Bronchial epithelial cell (primary cell): Measurements from ENCODE around the gene PCDHA7. TPM values are rescaled to one million over a fixed set of nuclear protein-coding genes. Genes with fewer than 3 reads are reported as not detected.
"Not testable (repeated sequence)": the region's sequence is repeated elsewhere in the genome, so short reads cannot be mapped to it uniquely, and the experiment has no call there.

Source experiments
- DNase-seq: peaks from one replicate; pipeline ENCODE4 v3.0.0-alpha.2; 2010; ENCODE audit warnings: low read depth
- FAIRE-seq: peaks from 2 replicates; lab custom pipeline; 2011; peaks lifted over from hg19 to GRCh38; lab: Jason Lieb, UNC
- H3K27me3 ChIP-seq: 2 replicates; pipeline ENCODE4 v1.5.1; 2011; ENCODE audit warnings: low read length; ENCODE audit not compliant: control insufficient read depth, insufficient read depth
- H3K36me3 ChIP-seq: 2 replicates; pipeline ENCODE4 v1.5.1; 2011; ENCODE audit warnings: low read length; ENCODE audit not compliant: control insufficient read depth, insufficient read depth
- H3K4me3 ChIP-seq: 2 replicates; pipeline ENCODE4 v1.5.1; 2011; ENCODE audit warnings: mild to moderate bottlenecking, low read depth, low read length, control low read depth
- CTCF ChIP-seq: IDR thresholded peaks from 2 replicates; pipeline ENCODE4 v1.5.1; 2011; ENCODE audit warnings: mild to moderate bottlenecking, moderate library complexity, low read length, control low read depth, inconsistent platforms; ENCODE audit not compliant: insufficient read depth, severe bottlenecking
- total RNA-seq: library from RNA; depleted of rRNA; stranded (reverse); fragments of >200 nt; gene quantifications from 2 replicates; pipeline ENCODE4 v1.2.1, GENCODE V29; 2014

PCDHA7 gene
- total RNA-seq, 1 donor from 2014 or later = under 0.01 TPM

- Histone ChIP-seq H3K4me3 (no peak overlapping the region), H3K36me3 (no peaks in the 10 kb centered on the region), H3K27me3 (no peaks in the 10 kb centered on the region)
- FAIRE-seq = no peak
- DNase-seq = no peak
- no peak for TF ChIP-seq CTCF
Observed at GRCh38 chr5:140835622-140836510, 1.8 kb downstream of the PCDHA7 start.

GRCh38 chr5:140840978-140841962 is 7.2 kb downstream of the PCDHA7 start, which contains the start of gene PCDHA8:
PCDHA8 (plus strand) TSS chr5:140841187; CDS start chr5:140841322, 135 bp downstream.
- no peaks in the 10 kb centered on the region for H3K27me3 ChIP-seq
- H3K4me3 ChIP-seq = no peak within 1 kb of the TSS
- H3K36me3 ChIP-seq = no peaks in the 10 kb centered on the region
- no peak for DNase-seq
- TF ChIP-seq CTCF = no peak
- FAIRE-seq = no peak

- Histone ChIP-seq H3K4me3 (no peak overlapping the region), H3K27me3 (no peaks in the 10 kb centered on the region), H3K36me3 (no peaks in the 10 kb centered on the region)
- no peak for DNase-seq
- TF ChIP-seq CTCF = no peak
- FAIRE-seq = no peak
Observed at GRCh38 chr5:140842798-140843733, 9.0 kb downstream of the PCDHA7 start.

GRCh38 chr5:140848139-140849102 is 14.4 kb downstream of the PCDHA7 start, which contains the start of gene PCDHA9:
PCDHA9 (plus strand) TSS chr5:140848382; CDS start chr5:140848496, 114 bp downstream.
- DNase-seq, FAIRE-seq, H3K36me3 ChIP-seq, H3K27me3 ChIP-seq, H3K4me3 ChIP-seq: not testable (repeated sequence)

GRCh38 chr5:140849831-140850634 is 16.0 kb downstream of the PCDHA7 start:
- not testable (repeated sequence) for H3K36me3 ChIP-seq, H3K27me3 ChIP-seq, DNase-seq, FAIRE-seq, H3K4me3 ChIP-seq
